ENCODE measurements around the gene COL6A3. TPM values are rescaled to one million over a fixed set of nuclear protein-coding genes. Genes with fewer than 3 reads are reported as not detected.

Gene COL6A3
- total RNA-seq, 3 donors from 2014 or later = 116 to 907 (median 320) TPM

DNA sequence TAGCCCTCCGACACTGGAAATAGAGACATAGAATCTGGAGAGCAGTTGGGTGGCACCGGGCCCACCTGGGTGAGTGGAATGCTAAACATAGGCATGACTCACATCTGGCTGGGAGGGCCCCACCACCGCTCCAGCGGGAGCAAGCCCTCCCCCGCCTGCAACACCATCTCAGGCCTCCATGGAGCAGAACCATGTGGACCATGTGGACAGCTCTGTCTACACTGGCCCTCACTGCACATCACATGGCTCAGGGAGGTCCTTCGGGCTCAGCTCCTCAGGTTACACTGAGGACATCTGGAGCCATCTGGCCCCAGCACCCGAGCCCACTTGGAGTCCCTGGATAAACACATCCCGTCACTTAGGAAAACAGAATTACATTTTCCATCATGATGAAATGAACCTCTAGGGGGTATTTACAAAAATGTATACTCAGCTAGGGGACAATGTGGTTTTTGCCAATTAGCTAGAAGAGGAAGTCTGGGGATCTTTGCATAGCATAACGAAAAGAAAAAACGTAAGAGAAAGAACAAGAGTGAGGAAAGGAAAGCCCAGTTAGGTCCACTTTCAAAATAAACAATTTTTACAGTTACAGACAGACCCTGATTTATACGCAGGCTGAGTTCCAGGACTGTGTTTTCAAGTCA lies 42.4 kb upstream of the COL6A3 start:
- Histone ChIP-seq H3K4me1 (no peaks in the 10 kb centered on the region), H3K27ac (no peak overlapping the region), H3K9me3 (no peaks in the 10 kb centered on the region), H3K4me3 (no peak overlapping the region), H3K27me3 (no peaks in the 10 kb centered on the region), H3K36me3 (no peaks in the 10 kb centered on the region)
- TF ChIP-seq, protein P1, sequence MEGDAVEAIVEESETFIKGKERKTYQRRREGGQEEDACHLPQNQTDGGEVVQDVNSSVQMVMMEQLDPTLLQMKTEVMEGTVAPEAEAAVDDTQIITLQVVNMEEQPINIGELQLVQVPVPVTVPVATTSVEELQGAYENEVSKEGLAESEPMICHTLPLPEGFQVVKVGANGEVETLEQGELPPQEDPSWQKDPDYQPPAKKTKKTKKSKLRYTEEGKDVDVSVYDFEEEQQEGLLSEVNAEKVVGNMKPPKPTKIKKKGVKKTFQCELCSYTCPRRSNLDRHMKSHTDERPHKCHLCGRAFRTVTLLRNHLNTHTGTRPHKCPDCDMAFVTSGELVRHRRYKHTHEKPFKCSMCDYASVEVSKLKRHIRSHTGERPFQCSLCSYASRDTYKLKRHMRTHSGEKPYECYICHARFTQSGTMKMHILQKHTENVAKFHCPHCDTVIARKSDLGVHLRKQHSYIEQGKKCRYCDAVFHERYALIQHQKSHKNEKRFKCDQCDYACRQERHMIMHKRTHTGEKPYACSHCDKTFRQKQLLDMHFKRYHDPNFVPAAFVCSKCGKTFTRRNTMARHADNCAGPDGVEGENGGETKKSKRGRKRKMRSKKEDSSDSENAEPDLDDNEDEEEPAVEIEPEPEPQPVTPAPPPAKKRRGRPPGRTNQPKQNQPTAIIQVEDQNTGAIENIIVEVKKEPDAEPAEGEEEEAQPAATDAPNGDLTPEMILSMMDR (IDR thresholded peaks at IDR 0.05) = no peak
- no peak for DNase-seq (ENCODE audit: low spot score in 2 of 2)
- intact Hi-C loops (cut with DNase I; ENCODE audit: low total_unique reads) = no loop called here

DNA sequence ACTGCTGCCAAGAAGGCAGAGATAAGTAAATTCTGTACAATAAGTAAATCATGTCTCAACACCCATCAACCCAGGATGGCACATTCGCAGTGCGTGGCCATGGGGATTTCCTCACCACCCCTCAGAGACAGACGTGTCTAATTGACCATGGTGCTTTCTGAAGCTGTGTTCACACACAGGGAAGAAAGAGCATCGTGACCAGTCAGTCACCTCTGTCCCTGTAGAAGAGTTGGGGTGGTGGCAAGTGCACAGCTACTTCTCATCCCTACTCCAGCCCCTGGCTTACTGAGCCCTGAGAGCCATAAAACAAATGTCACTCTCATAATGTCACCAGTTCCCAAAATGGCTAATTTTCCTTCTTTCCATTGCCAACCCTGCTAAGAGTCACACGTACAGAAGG lies 41.8 kb upstream of the COL6A3 start:
- no peak overlapping the region for H3K4me3 ChIP-seq
- no peaks in the 10 kb centered on the region for H3K9me3 ChIP-seq
- intact Hi-C loops (cut with DNase I; ENCODE audit: low total_unique reads) = no loop called here
- TF ChIP-seq POLR2AphosphoS5 (IDR thresholded peaks at IDR 0.05) (no peak), POLR2A (IDR thresholded peaks at IDR 0.05) (no peak)
- TF ChIP-seq, protein P1 (IDR thresholded peaks at IDR 0.05) = no peak
- no peaks in the 10 kb centered on the region for H3K36me3 ChIP-seq
- H3K27me3 ChIP-seq = no peaks in the 10 kb centered on the region
- no peak for DNase-seq (ENCODE audit: low spot score in 2 of 2)
- no peak overlapping the region for H3K27ac ChIP-seq
- no peaks in the 10 kb centered on the region for H3K4me1 ChIP-seq

DNA sequence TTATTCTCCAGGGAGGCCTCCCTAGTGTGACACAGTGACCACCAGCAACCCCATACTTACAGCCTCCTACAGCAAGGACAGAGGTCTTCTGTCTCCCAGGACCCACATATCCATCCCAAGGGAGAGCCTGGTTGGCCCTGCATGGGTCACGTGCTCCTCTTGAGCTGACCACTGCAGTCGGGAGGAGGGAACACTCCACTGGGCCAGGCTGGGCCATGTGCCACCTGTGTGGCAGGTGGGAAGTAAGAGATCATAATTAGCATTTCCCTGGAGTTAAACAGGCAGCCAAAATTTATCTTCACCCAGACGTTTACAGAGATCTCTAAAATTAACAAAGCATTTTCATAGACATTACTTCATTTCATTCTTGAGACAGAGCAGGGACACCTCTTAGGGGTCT lies 39.7 kb upstream of the COL6A3 start:
- H3K4me3 ChIP-seq = no peak overlapping the region
- no peaks in the 10 kb centered on the region for H3K4me1 ChIP-seq
- no peak for DNase-seq (ENCODE audit: low spot score in 2 of 2)
- H3K9me3 ChIP-seq = no peaks in the 10 kb centered on the region
- TF ChIP-seq, protein P1 (IDR thresholded peaks at IDR 0.05) = no peak
- TF ChIP-seq POLR2AphosphoS5 (IDR thresholded peaks at IDR 0.05) (no peak), POLR2A (IDR thresholded peaks at IDR 0.05) (no peak)
- no peak overlapping the region for H3K27ac ChIP-seq
- no peaks in the 10 kb centered on the region for H3K36me3 ChIP-seq
- intact Hi-C loops (cut with DNase I; ENCODE audit: low total_unique reads) = no loop called here
- no peaks in the 10 kb centered on the region for H3K27me3 ChIP-seq

DNA sequence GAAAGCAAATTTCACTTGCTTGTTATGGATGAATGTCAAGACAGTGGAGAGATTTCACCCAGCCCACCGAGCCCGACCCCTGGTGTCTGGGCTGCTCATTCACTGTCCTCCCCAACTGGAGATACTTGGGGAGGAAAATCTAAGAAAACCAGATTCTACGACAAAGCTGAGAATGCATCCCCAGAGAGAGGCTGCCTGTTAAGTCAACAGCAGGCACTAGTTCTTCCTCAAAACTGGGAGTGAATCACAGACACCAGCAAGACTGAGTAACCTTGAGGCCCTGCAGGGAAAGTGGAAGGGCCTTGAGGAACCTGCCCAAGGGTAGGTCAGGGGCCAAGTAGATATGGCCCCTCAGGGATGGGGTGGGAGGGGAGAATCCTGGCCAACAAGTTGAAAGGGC lies 38.9 kb upstream of the COL6A3 start:
- H3K27ac ChIP-seq = no peak overlapping the region
- intact Hi-C loops (cut with DNase I; ENCODE audit: low total_unique reads) = no loop called here

More for the DNA sequence above, 38.9 kb upstream of the COL6A3 start:
- Histone ChIP-seq H3K36me3 (no peaks in the 10 kb centered on the region), H3K4me1 (no peaks in the 10 kb centered on the region), H3K9me3 (no peaks in the 10 kb centered on the region), H3K27me3 (no peaks in the 10 kb centered on the region), H3K4me3 (no peak overlapping the region)
- TF ChIP-seq POLR2A (IDR thresholded peaks at IDR 0.05) (no peak), POLR2AphosphoS5 (IDR thresholded peaks at IDR 0.05) (no peak)
- TF ChIP-seq, protein P1 (IDR thresholded peaks at IDR 0.05) = no peak
- DNase-seq (ENCODE audit: low spot score in 2 of 2) = no peak
